Mesenchymal stem cell (in vitro differentiated cells and primary cell): ENCODE measurements around the gene LINGO3.
A peak's percentile ranks its signal among the peaks of the same experiment; 100 is the strongest.

Experiments
- DNase-seq: peaks from one replicate; pipeline ENCODE4 v3.0.0-alpha.2; 2013
- H2AFZ ChIP-seq: one replicate; pipeline ENCODE4 v1.6.1; 2013; ENCODE audit warnings: low read depth, mild to moderate bottlenecking, control low read depth, inconsistent platforms, low read length, moderate library complexity
- H2AK5ac ChIP-seq: 2 replicates; pipeline ENCODE4 v1.6.1; 2013; ENCODE audit warnings: low read length, moderate library complexity, mild to moderate bottlenecking, inconsistent platforms; ENCODE audit not compliant: severe bottlenecking
- H2BK120ac ChIP-seq: one replicate; pipeline ENCODE4 v1.6.1; 2013; ENCODE audit warnings: low read depth, mild to moderate bottlenecking, inconsistent platforms, low read length, moderate library complexity
- H2BK12ac ChIP-seq, 2 experiments: one replicate each; pipeline ENCODE4 v1.6.1; 2013; ENCODE audit warnings: inconsistent platforms in 2 of 2, low read length in 2 of 2, mild to moderate bottlenecking in 2 of 2, moderate library complexity in 2 of 2, control low read depth in 1 of 2
- H2BK15ac ChIP-seq: one replicate; pipeline ENCODE4 v1.6.1; 2013; ENCODE audit warnings: mild to moderate bottlenecking, low read depth, inconsistent platforms; ENCODE audit not compliant: poor library complexity, severe bottlenecking
- H2BK5ac ChIP-seq: 2 replicates; pipeline ENCODE4 v1.6.1; 2013; ENCODE audit warnings: low read depth, mild to moderate bottlenecking, low read length, control low read depth, inconsistent platforms; ENCODE audit not compliant: poor library complexity, severe bottlenecking
- H3K14ac ChIP-seq, 2 experiments: one replicate each; pipeline ENCODE4 v1.6.1; 2013; ENCODE audit warnings: inconsistent platforms in 2 of 2, low read length in 2 of 2, control low read depth in 1 of 2, mild to moderate bottlenecking in 1 of 2, moderate library complexity in 1 of 2
- H3K18ac ChIP-seq, 2 experiments: one replicate each; pipeline ENCODE4 v1.6.1; 2013; ENCODE audit warnings: inconsistent platforms in 2 of 2, low read length in 2 of 2, control low read depth in 1 of 2, low read depth in 1 of 2, mild to moderate bottlenecking in 1 of 2
- H3K23ac ChIP-seq, 2 experiments: one replicate each; pipeline ENCODE4 v1.6.1; 2013; ENCODE audit warnings: inconsistent platforms in 2 of 2, low read length in 2 of 2, mild to moderate bottlenecking in 2 of 2, moderate library complexity in 2 of 2, control low read depth in 1 of 2
- H3K27ac ChIP-seq: 2 replicates; pipeline ENCODE4 v1.5.1; 2013; ENCODE audit warnings: mild to moderate bottlenecking, moderate library complexity, low read length, control low read depth, inconsistent platforms; ENCODE audit not compliant: poor library complexity, severe bottlenecking
- H3K27me3 ChIP-seq, 2 experiments: 2 replicates each; pipeline versions ENCODE4 v1.6.1 to v1.7.0; 2013; ENCODE audit warnings: low read length in 2 of 2, mild to moderate bottlenecking in 2 of 2, moderate library complexity in 2 of 2, control low read depth in 1 of 2, inconsistent platforms in 1 of 2; ENCODE audit not compliant: control insufficient read depth in 1 of 2, insufficient read depth in 1 of 2
- H3K36me3 ChIP-seq, 2 experiments: 2 replicates each; pipeline versions ENCODE4 v1.6.1 to v1.7.0; 2013; ENCODE audit warnings: low read length in 2 of 2, control low read depth in 1 of 2, inconsistent platforms in 1 of 2, low read depth in 1 of 2, mild to moderate bottlenecking in 1 of 2; ENCODE audit not compliant: insufficient read depth in 2 of 2, control insufficient read depth in 1 of 2
- H3K4ac ChIP-seq, 2 experiments: one replicate each; pipeline ENCODE4 v1.6.1; 2013; ENCODE audit warnings: inconsistent platforms in 2 of 2, low read length in 2 of 2, mild to moderate bottlenecking in 2 of 2, moderate library complexity in 2 of 2, control low read depth in 1 of 2, low read depth in 1 of 2
- H3K4me1 ChIP-seq: 2 replicates; pipeline ENCODE4 v1.6.1; 2013; ENCODE audit warnings: low read depth, low read length, control low read depth; ENCODE audit not compliant: control insufficient read depth, insufficient read depth
- H3K4me2 ChIP-seq: 2 replicates; pipeline ENCODE4 v1.6.1; 2013; ENCODE audit warnings: low read length, mild to moderate bottlenecking, inconsistent platforms; ENCODE audit not compliant: poor library complexity, severe bottlenecking
- H3K4me3 ChIP-seq, 2 experiments: 2 replicates each; pipeline versions ENCODE4 v1.5.1 to v1.7.0; 2013; ENCODE audit warnings: low read length in 2 of 2, mild to moderate bottlenecking in 2 of 2, control low read depth in 1 of 2, low read depth in 1 of 2; ENCODE audit not compliant: insufficient read depth in 1 of 2
- H3K79me1 ChIP-seq: replicated peaks from 2 replicates; pipeline ENCODE4 v1.6.1; 2013; ENCODE audit warnings: mild to moderate bottlenecking, control low read depth, low read length, inconsistent platforms; ENCODE audit not compliant: poor library complexity, severe bottlenecking
- H3K9ac ChIP-seq: 2 replicates; pipeline ENCODE4 v1.7.0; 2013; ENCODE audit warnings: mild to moderate bottlenecking, low read length, moderate library complexity
- H3K9me3 ChIP-seq: 2 replicates; pipeline ENCODE4 v1.7.0; 2013; ENCODE audit warnings: mild to moderate bottlenecking, low read length; ENCODE audit not compliant: control insufficient read depth
- H4K8ac ChIP-seq: one replicate; pipeline ENCODE4 v1.6.1; 2013; ENCODE audit warnings: inconsistent platforms, mild to moderate bottlenecking, low read length, moderate library complexity
- H4K91ac ChIP-seq: one replicate; pipeline ENCODE4 v1.6.1; 2013; ENCODE audit warnings: mild to moderate bottlenecking, low read length, inconsistent platforms
- WGBS: methylation state at CpG from one replicate; pipeline ENCODE4 v1.1.7; 2013; ENCODE audit warnings: mixed read lengths; 5-methylcytosine and 5-hydroxymethylcytosine counted together

LINGO3 gene

DNA sequence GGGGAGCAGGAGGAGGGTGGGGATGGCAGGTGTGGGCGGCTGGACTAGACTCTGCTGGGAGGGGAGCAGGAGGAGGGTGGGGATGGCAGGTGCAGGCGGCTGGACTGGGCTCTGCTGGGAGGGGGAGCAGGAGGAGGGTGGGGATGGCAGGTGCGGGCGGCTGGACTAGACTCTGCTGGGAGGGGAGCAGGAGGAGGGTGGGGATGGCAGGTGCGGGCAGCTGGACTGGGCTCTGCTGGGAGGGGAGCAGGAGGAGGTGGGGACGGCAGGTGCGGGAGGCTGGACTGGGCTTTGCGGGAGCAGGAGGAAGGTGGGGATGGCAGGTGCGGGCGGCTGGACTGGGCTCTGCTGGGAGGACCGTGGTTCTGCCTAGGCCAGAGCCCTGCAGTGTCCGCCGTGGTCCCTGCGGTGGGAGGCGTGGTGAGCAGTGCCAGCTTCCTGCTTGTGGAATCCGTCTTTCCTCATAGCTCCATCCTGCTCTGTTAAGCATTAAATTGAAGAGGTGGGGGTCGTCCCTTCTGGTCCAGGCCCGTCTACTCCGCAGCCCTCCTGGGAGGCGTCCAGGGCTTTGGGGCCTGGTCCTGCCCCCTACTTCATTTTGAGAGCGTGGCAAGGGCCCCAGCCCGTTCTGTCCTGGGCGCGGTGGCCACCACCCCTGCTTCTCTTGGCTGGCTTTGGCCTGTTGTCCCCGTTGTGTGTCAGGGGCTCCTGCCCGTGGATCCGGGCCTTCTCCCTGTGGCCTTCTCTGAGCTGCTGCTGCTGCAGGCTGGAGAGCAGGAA lies 25.3 kb upstream of the LINGO3 start:
- H3K23ac ChIP-seq: no peak overlapping the region
- H2AFZ ChIP-seq: no peak overlapping the region
- peaks cover 53% of the 10 kb centered on the region for H3K4me1 ChIP-seq
- no peak overlapping the region for H3K27ac ChIP-seq
- peaks cover 59% of the 10 kb centered on the region for H3K79me1 ChIP-seq
- H4K91ac ChIP-seq: no peak overlapping the region
- H3K36me3 ChIP-seq: peaks cover 0 to 41% of the 10 kb centered on the region in 2 experiments
- 89% methylated on average over 25 of the region's 27 CpGs for WGBS
- H3K14ac ChIP-seq: no peak overlapping the region
- no peak overlapping the region for H3K18ac ChIP-seq
- H2AK5ac ChIP-seq: no peak overlapping the region
- H3K4ac ChIP-seq: no peak overlapping the region
- no peak overlapping the region for H2BK5ac ChIP-seq
- H2BK120ac ChIP-seq: no peak overlapping the region
- H3K9me3 ChIP-seq: no peaks in the 10 kb centered on the region
- H4K8ac ChIP-seq: no peak overlapping the region
- H3K4me2 ChIP-seq: no peak overlapping the region
- no peak overlapping the region for H3K9ac ChIP-seq
- no peaks in the 10 kb centered on the region for H3K27me3 ChIP-seq
- H3K4me3 ChIP-seq: no peak overlapping the region
- no peak for DNase-seq
- H2BK15ac ChIP-seq: no peak overlapping the region
- no peak overlapping the region for H2BK12ac ChIP-seq

DNA sequence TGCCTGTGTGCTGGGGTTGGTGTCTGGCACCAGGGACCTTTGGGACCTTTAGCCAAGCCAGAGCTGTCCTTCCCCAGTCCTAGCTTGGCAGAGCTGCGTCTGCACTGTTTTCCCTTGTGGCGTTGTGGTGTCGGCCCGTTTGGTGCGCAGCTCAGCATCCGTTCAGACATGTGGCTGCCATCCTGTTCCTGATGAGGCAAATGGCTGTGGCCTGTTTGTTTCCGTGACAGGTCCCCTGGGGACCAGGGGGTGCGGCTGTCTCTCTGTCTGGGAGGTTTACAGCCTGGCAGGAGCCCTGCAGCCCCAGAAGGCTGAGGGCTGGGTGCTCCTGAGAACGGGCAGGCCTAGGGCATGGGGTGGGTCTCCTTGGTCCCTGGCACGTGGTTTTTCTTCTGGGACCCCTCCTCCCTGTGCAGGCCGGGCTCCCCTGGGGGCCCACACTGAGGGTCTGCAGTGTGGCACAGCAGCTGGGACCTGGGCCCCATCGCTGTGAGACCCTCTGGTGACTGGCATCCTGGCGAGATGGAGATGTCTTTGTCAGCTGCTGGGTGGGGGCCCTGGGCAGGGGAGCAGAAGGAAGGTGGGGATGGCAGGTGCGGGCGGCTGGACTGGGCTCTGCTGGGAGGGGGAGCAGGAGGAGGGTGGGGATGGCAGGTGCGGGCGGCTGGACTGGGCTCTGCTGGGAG lies 24.5 kb upstream of the LINGO3 start:
- Histone ChIP-seq H3K4me2 (no peak overlapping the region), H2AFZ (no peak overlapping the region), H3K23ac (no peak overlapping the region), H3K27me3 (no peaks in the 10 kb centered on the region), H2AK5ac (no peak overlapping the region), H3K14ac (peak overlapping the region in 1 of 2 experiments; percentile 74), H2BK5ac (no peak overlapping the region), H2BK120ac (no peak overlapping the region), H3K27ac (no peak overlapping the region), H3K9me3 (no peaks in the 10 kb centered on the region), H3K36me3 (peaks cover 0 to 36% of the 10 kb centered on the region in 2 experiments), H4K8ac (no peak overlapping the region), H3K18ac (no peak overlapping the region), H4K91ac (no peak overlapping the region), H3K9ac (peak overlapping the region; percentile 41), H2BK12ac (no peak overlapping the region), H3K79me1 (peaks cover 56% of the 10 kb centered on the region), H3K4me1 (peaks cover 52% of the 10 kb centered on the region), H3K4ac (no peak overlapping the region), H3K4me3 (peak overlapping the region in 1 of 2 experiments; percentile 2), H2BK15ac (no peak overlapping the region)
- DNase-seq: no peak
- 94% methylated on average over 17 of the region's 17 CpGs for WGBS

DNA sequence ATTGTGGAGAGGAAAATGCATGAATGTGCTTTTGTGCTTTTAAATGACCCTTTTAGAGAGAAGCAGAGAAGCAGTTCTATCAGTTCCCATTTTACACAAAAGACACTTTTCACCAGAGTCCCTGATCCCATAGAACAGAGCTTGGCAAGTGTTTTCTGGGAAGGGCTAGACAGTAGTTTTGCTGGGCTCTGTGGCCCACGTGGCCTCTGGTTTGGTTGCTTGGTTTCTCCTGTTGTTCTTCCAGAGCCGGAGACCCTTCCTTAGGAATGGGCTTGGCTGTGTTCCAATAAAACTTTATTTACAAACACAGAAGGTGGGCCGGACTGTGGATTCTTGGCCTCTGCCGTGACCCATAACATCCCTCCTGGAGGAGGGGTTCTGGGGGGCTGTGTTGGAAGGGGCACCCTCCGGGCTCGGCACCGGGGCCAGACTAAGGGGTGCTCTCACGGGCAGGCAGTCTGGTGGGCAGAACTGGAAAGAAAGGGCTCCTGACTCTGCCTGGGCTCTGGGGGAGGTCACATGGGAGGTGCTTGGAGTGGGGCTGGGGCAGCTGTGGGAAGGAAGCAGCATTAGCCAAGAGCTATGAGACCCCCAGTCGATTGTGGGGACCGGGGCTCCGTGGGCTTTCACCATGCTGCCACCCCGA lies 23.8 kb upstream of the LINGO3 start:
- no peak for DNase-seq
- Histone ChIP-seq H4K91ac (no peak overlapping the region), H2AFZ (no peak overlapping the region), H3K4me2 (no peak overlapping the region), H3K9ac (peak overlapping the region; percentile 41), H2BK12ac (no peak overlapping the region), H2BK15ac (no peak overlapping the region), H3K36me3 (peaks cover 3 to 30% of the 10 kb centered on the region in 2 experiments), H3K9me3 (no peaks in the 10 kb centered on the region), H2AK5ac (no peak overlapping the region), H3K27ac (no peak overlapping the region), H3K79me1 (peaks cover 58% of the 10 kb centered on the region), H3K4me3 (no peak overlapping the region), H4K8ac (no peak overlapping the region), H3K27me3 (no peaks in the 10 kb centered on the region), H3K4ac (no peak overlapping the region), H3K4me1 (peaks cover 53% of the 10 kb centered on the region), H3K18ac (no peak overlapping the region), H2BK5ac (no peak overlapping the region), H3K14ac (no peak overlapping the region), H2BK120ac (no peak overlapping the region), H3K23ac (no peak overlapping the region)
- 94% methylated on average over 11 of the region's 12 CpGs for WGBS
